Upper lobe of left lung (tissue), 6 donors: ENCODE data around the gene PRDM2. TPM values are rescaled to one million over a fixed set of nuclear protein-coding genes. Genes with fewer than 3 reads are reported as not detected.

Experiments
- ATAC-seq, 2 donors: fragments of 200-7000 bp; cut with Tn5 transposase; one replicate each; pipeline ENCODE4 v1.9.1; 2022; ENCODE audit warnings: mild to moderate bottlenecking in 2 of 2, moderate library complexity in 2 of 2; ENCODE audit not compliant: low FRiP score in 2 of 2
- DNase-seq, 2 donors: peaks; one replicate each; pipeline ENCODE4 v3.0.0-alpha.2; 2019 to 2020
- H3K27ac ChIP-seq, 4 donors: fragments of 200-600 bp; sonication (generic); one replicate each; pipeline ENCODE4 v1.5.1; 2016 to 2019
- H3K27me3 ChIP-seq, 4 donors: fragments of 200-600 bp; sonication (generic); one replicate each; pipeline ENCODE4 v1.5.1; 2017 to 2019
- H3K36me3 ChIP-seq, 4 donors: fragments of 200-600 bp; sonication (generic); one replicate each; pipeline ENCODE4 v1.5.1; 2016 to 2019
- H3K4me1 ChIP-seq, 4 donors: fragments of 200-600 bp; sonication (generic); one replicate each; pipeline ENCODE4 v1.5.1; 2018 to 2019
- H3K4me3 ChIP-seq, 4 donors: fragments of 200-600 bp; sonication (generic); one replicate each; pipeline ENCODE4 v1.5.1; 2017 to 2019; ENCODE audit warnings: mild to moderate bottlenecking in 2 of 4, moderate library complexity in 1 of 4
- H3K9me3 ChIP-seq, 4 donors: fragments of 200-600 bp; sonication (generic); one replicate each; pipeline ENCODE4 v1.5.1; 2018 to 2019
- EP300 ChIP-seq, 4 donors: sonication (generic); formaldehyde crosslinking; IDR thresholded peaks; one replicate each; pipeline ENCODE4 v1.5.1; 2017; ENCODE audit warnings: antibody characterized with exemption in 4 of 4, control low read depth in 2 of 4
- POLR2A ChIP-seq, 4 donors: fragments of 450-650 bp; IDR thresholded peaks; one replicate each; pipeline ENCODE4 v1.5.1; 2016 to 2017; ENCODE audit warnings: antibody characterized with exemption in 4 of 4, mild to moderate bottlenecking in 2 of 4
- POLR2AphosphoS5 ChIP-seq, 2 donors: sonication (generic); formaldehyde crosslinking; IDR thresholded peaks; one replicate each; pipeline ENCODE4 v1.5.1; 2017; ENCODE audit warnings: antibody characterized with exemption in 2 of 2
- WGBS, 2 donors: methylation state at CpG; one replicate each; pipeline ENCODE4 v1.1.5; 2017 to 2018; 5-methylcytosine and 5-hydroxymethylcytosine counted together
- total RNA-seq, 6 donors: library from RNA; depleted of rRNA in 4 of 6; stranded (reverse); fragments of >200 nt in 4 of 6; gene quantifications; one replicate each; pipeline versions ENCODE4 v1.1.0 to v1.2.1, GENCODE V29; 2016 to 2021
- TF ChIP-seq, protein P1 (sequence below), 6 experiments: fragments of 450-650 bp in 4 of 6; fragments of 200-600 bp in 2 of 6; sonication (generic) in 2 of 6; IDR thresholded peaks; one replicate each; pipeline ENCODE4 v1.5.1; 2016 to 2019; ENCODE audit warnings: antibody characterized with exemption in 6 of 6
- donor health status: DM: no; HTN: no; CAD: no; lungs with moderate emphysema.
- donor health status: DM: no; HTN: yes; CAD: no; lungs with severe emphysema.

Gene PRDM2
- total RNA-seq, 6 donors from 2014 or later, result 35.0 to 70.2 (median 40.9) TPM

DNA sequence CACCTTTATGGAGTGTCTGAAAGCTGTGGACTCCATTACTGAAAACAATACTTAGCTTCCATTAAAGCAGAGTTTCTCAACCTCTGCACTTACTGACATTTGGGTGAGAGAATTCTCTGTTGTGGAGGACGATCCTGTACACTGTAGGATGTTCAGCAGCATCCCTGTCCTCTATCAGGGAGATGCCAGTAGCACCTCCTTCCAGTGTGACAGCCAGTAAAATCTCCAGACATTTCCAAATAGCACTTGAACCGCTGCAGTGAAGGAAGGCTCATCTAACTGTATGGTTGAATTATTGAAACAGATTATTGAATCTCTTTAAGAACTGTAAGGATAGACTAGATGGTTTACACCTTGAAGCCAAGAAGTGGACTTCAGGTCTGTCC is 3.1 kb downstream of the PRDM2 start:
- Histone ChIP-seq H3K9me3 (no peaks in the 10 kb centered on the region), H3K27ac (no peak overlapping the region), H3K4me1 (peaks cover 0 to 15% (median 8%) of the 10 kb centered on the region in 4 donors), H3K36me3 (no peaks in the 10 kb centered on the region), H3K4me3 (no peak overlapping the region), H3K27me3 (no peaks in the 10 kb centered on the region)
- 83 to 89% methylated on average over 2 of the region's 2 CpGs for WGBS, 2 donors
- no peak for TF ChIP-seq POLR2A (IDR thresholded peaks at IDR 0.05)
- no peak for TF ChIP-seq POLR2AphosphoS5 (IDR thresholded peaks at IDR 0.05)
- TF ChIP-seq EP300 (IDR thresholded peaks at IDR 0.05), result no peak
- DNase-seq (no peak), ATAC-seq (no peak)

DNA sequence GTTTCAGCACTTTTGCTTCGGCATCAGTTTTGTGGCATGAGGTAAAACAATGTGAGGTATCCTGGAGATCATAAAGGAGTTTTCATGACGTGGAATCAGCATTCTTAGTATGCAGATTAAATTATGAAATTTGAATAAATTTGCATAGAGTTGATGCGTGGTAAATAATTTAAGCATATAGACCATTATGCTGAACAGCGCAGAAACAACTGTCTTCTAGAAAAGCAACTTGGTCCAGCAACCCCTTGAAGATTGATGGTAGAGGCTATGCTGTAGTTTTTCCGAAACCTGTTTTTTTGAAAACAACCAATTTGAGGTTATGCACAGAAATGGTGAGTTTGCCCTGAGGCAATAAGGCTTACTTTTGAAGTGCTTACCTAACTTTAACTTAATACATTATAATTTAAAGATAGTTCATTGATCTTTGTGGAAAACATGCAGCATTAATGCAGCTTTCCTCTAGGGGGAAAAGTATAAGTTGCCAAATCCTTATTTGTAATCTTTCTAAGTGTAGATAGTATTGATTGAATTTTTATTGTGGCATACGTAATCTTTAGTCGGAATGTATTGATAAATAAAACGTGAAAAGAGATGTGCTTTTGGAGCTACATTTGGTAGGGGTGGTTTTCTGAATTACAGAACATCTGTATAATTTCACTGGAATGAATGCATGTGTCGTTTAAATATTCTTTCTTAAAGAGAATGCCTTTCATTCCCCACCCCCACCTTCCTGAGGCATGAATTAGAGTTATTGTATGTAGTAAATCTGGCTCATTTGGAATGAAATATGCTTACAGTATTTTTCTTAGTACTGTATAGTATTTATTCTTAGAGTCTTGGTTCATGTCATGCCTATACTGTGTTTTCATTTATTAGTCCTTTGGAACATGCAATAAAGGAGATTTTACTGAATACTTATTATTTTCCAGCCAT is 3.8 kb downstream of the PRDM2 start:
- H3K4me3 ChIP-seq, result no peak overlapping the region
- no peaks in the 10 kb centered on the region for H3K9me3 ChIP-seq
- no peaks in the 10 kb centered on the region for H3K27me3 ChIP-seq
- H3K36me3 ChIP-seq, result no peaks in the 10 kb centered on the region
- H3K4me1 ChIP-seq, result peaks cover 0 to 15% (median 8%) of the 10 kb centered on the region in 4 donors
- TF ChIP-seq POLR2A (IDR thresholded peaks at IDR 0.05), result no peak
- TF ChIP-seq, protein P1, sequence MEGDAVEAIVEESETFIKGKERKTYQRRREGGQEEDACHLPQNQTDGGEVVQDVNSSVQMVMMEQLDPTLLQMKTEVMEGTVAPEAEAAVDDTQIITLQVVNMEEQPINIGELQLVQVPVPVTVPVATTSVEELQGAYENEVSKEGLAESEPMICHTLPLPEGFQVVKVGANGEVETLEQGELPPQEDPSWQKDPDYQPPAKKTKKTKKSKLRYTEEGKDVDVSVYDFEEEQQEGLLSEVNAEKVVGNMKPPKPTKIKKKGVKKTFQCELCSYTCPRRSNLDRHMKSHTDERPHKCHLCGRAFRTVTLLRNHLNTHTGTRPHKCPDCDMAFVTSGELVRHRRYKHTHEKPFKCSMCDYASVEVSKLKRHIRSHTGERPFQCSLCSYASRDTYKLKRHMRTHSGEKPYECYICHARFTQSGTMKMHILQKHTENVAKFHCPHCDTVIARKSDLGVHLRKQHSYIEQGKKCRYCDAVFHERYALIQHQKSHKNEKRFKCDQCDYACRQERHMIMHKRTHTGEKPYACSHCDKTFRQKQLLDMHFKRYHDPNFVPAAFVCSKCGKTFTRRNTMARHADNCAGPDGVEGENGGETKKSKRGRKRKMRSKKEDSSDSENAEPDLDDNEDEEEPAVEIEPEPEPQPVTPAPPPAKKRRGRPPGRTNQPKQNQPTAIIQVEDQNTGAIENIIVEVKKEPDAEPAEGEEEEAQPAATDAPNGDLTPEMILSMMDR (IDR thresholded peaks at IDR 0.05), result peak in 1 of 6 experiments; percentile 6
- no peak for DNase-seq
- no peak overlapping the region for H3K27ac ChIP-seq
- WGBS, 2 donors, result 92% methylated on average over 9 of the region's 9 CpGs
- no peak for ATAC-seq

DNA sequence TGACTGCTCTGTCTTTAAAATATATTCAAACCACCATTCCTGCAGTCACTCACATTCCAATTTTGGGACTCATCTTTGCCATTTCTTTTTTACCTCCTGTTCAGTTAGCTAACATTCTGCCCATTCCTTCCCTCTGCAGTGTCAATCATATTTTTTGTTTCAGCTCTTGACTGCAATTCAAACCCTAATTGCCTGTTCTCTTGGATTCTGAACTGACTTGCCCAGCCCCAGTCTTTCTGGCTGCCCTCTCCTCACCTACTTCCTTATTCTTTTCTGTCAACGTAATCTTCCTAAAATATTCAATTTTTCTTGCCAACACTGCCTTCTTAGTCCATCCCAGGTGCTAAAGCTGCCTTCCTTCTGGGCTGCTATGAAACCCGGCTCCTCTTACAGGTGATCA is 6.1 kb downstream of the PRDM2 start:
- no peak overlapping the region for H3K27ac ChIP-seq
- H3K9me3 ChIP-seq, result no peaks in the 10 kb centered on the region
- no peaks in the 10 kb centered on the region for H3K36me3 ChIP-seq
- ATAC-seq (no peak), DNase-seq (no peak)
- TF ChIP-seq EP300 (IDR thresholded peaks at IDR 0.05) (no peak), POLR2A (IDR thresholded peaks at IDR 0.05) (no peak), POLR2AphosphoS5 (IDR thresholded peaks at IDR 0.05) (no peak)
- TF ChIP-seq, protein P1 (IDR thresholded peaks at IDR 0.05), result no peak
- H3K27me3 ChIP-seq, result no peaks in the 10 kb centered on the region
- peaks cover 0 to 4% (median under 1%) of the 10 kb centered on the region in 4 donors for H3K4me1 ChIP-seq
- no peak overlapping the region for H3K4me3 ChIP-seq
- 48 to 69% methylated on average over 2 of the region's 2 CpGs for WGBS, 2 donors

DNA sequence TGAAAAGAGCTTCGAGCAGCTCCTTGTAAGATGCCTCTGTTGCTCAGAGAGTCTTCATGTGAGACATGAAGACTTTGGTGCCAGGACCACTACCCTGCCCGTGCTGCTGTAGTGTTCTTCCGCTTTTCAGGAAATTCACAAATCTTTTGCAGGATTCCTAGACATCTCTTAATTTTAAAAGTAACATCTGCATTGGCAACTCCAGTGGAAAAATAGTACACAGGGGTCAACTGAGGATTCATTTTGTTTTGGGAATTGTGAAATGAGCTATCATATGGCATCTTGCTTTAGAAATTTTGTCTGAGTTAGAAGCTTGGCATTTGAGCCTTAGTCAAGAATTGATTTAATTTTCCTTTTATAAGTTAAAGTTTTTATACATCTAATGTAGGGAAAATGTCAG is 7.2 kb downstream of the PRDM2 start:
- no peak for TF ChIP-seq POLR2AphosphoS5 (IDR thresholded peaks at IDR 0.05)
- Histone ChIP-seq H3K4me3 (no peak overlapping the region), H3K4me1 (no peaks in the 10 kb centered on the region), H3K36me3 (no peaks in the 10 kb centered on the region), H3K27ac (no peak overlapping the region), H3K9me3 (no peaks in the 10 kb centered on the region), H3K27me3 (no peaks in the 10 kb centered on the region)
- no peak for DNase-seq
- 79 to 85% methylated on average over 3 of the region's 3 CpGs for WGBS, 2 donors
- ATAC-seq, result no peak

DNA sequence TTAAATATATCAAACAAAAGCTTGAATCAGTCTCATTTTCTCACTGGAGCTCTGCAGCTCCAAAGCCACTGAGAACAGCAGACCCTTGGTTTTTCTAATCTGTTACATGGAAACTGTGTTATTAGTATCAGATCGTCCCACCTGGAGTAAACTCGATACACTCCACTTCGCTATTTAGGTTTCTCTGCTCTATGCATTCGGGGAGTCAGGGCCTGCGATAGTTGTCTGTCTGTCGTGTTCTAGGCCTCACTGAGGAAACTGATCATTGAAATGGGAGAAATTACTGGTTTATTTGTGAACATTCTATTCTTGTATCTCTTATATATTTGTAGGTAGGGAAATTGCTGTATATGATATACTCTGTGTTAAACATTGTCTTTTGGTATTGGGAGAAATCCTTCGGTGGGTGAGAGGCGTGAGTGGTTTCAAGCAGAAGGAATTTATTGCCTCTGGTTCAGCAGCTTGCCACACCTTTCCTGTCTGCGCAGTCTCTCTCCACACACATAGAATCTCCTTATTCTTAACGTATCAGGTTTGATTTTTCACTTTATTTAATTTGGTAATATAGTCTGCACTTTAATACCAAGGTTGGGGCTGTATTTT is 8.5 kb downstream of the PRDM2 start:
- no peak for ATAC-seq
- Histone ChIP-seq H3K4me3 (no peak overlapping the region), H3K27ac (no peak overlapping the region), H3K36me3 (no peaks in the 10 kb centered on the region), H3K27me3 (no peaks in the 10 kb centered on the region), H3K4me1 (no peaks in the 10 kb centered on the region), H3K9me3 (no peaks in the 10 kb centered on the region)
- no peak for DNase-seq
- no peak for TF ChIP-seq POLR2AphosphoS5 (IDR thresholded peaks at IDR 0.05)
- TF ChIP-seq POLR2A (IDR thresholded peaks at IDR 0.05), result no peak
- TF ChIP-seq, protein P1 (IDR thresholded peaks at IDR 0.05), result no peak
- no peak for TF ChIP-seq EP300 (IDR thresholded peaks at IDR 0.05)
- 78 to 84% methylated on average over 10 of the region's 10 CpGs for WGBS, 2 donors
